Measurements from ENCODE around the gene CACNB2. TPM values are rescaled to one million over a fixed set of nuclear protein-coding genes. Genes with fewer than 3 reads are reported as not detected.
A peak's percentile ranks its signal among the peaks of the same experiment; 100 is the strongest.

CACNB2 gene
- total and polyA plus RNA-seq, 2 donors (not counting 3 experiments of a cell fraction or from before 2014, with no cell fraction given): not detected

DNA sequence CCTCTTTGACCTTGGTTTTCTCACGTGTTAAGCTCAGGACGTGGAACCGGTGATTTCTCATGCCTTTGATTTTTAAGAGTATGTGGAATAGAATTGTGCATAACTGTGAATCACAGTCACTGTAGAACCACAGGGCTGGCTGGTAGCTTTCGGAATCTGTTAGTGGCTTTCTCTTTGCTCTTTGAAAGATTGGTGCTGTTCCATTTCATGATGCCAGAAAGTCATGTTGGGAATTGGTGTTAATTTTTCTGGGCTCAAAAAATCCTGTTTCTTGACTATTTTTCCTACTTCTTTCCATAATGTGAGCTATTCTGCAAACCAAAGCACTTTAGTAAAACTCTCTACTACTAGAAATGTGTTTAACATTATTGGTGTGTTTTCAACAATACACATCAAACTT, 73.0 kb downstream of the CACNB2 start:
- ChIA-PET POLR2A (no interaction called here), CTCF (no interaction called here)
- Histone ChIP-seq H4K20me1 (replicated peaks; ENCODE audit: control insufficient read depth, extremely low read depth, insufficient read depth, low read length) (no peaks in the 10 kb centered on the region), H3K4me3 (replicated peaks in 1 of 3; ENCODE audit: insufficient read depth in 1 of 3, low read depth in 1 of 3, low read length in 3 of 3) (no peak overlapping the region), H3K9me1 (replicated peaks; ENCODE audit: control insufficient read depth, extremely low read depth, insufficient read depth, low read length) (no peaks in the 10 kb centered on the region), H3K27ac (ENCODE audit: insufficient read depth, low read depth, low read length) (no peak overlapping the region), H3K9ac (replicated peaks; ENCODE audit: extremely low read depth, insufficient read depth, low read length) (no peak overlapping the region), H3K36me3 (ENCODE audit: control insufficient read depth in 2 of 2, extremely low read depth in 1 of 2, insufficient read depth in 2 of 2, low read length in 2 of 2) (no peaks in the 10 kb centered on the region), H3K27me3 (ENCODE audit: control insufficient read depth in 2 of 2, insufficient read depth in 2 of 2, low read length in 2 of 2) (no peaks in the 10 kb centered on the region), H3K79me2 (ENCODE audit: control insufficient read depth, insufficient read depth, low read length) (no peaks in the 10 kb centered on the region), H3K4me2 (ENCODE audit: insufficient read depth, low read length) (no peak overlapping the region), H3K9me3 (replicated peaks; ENCODE audit: control insufficient read depth, insufficient read depth, low read length) (no peaks in the 10 kb centered on the region), H3K4me1 (ENCODE audit: control insufficient read depth, extremely low read depth, insufficient read depth, low read length) (no peaks in the 10 kb centered on the region), H2AFZ (ENCODE audit: low read depth, low read length) (no peak overlapping the region)
- intact Hi-C loops (cut with micrococcal nuclease) (no loop called here), dilution Hi-C loops (cut with MboI; ENCODE audit: extremely low pct_ligation_motif_present, low sequenced_read_pairs) (no loop called here)
- TF ChIP-seq, protein P1, sequence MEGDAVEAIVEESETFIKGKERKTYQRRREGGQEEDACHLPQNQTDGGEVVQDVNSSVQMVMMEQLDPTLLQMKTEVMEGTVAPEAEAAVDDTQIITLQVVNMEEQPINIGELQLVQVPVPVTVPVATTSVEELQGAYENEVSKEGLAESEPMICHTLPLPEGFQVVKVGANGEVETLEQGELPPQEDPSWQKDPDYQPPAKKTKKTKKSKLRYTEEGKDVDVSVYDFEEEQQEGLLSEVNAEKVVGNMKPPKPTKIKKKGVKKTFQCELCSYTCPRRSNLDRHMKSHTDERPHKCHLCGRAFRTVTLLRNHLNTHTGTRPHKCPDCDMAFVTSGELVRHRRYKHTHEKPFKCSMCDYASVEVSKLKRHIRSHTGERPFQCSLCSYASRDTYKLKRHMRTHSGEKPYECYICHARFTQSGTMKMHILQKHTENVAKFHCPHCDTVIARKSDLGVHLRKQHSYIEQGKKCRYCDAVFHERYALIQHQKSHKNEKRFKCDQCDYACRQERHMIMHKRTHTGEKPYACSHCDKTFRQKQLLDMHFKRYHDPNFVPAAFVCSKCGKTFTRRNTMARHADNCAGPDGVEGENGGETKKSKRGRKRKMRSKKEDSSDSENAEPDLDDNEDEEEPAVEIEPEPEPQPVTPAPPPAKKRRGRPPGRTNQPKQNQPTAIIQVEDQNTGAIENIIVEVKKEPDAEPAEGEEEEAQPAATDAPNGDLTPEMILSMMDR (IDR thresholded peaks at IDR 0.05; ENCODE audit: extremely low read depth in 1 of 2, insufficient read depth in 1 of 2, low read depth in 1 of 2, low read length in 2 of 2): no peak
- TF ChIP-seq, protein P2, sequence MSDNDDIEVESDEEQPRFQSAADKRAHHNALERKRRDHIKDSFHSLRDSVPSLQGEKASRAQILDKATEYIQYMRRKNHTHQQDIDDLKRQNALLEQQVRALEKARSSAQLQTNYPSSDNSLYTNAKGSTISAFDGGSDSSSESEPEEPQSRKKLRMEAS (IDR thresholded peaks at IDR 0.05; ENCODE audit: insufficient read depth, insufficient read length): no peak
- no peak for DNase-seq (ENCODE audit: low read depth, low spot score)
- no TSS peak for BruUV-seq (replicated peaks)
- FAIRE-seq: no peak

GRCh38 chr10:18214691-18215563, 74.7 kb downstream of the CACNB2 start:
- no TSS peak for BruUV-seq (replicated peaks)
- Histone ChIP-seq H3K9me3 (replicated peaks; ENCODE audit: control insufficient read depth, insufficient read depth, low read length) (no peaks in the 10 kb centered on the region), H3K9ac (replicated peaks; ENCODE audit: extremely low read depth, insufficient read depth, low read length) (no peak overlapping the region), H4K20me1 (replicated peaks; ENCODE audit: control insufficient read depth, extremely low read depth, insufficient read depth, low read length) (no peaks in the 10 kb centered on the region), H3K36me3 (ENCODE audit: control insufficient read depth in 2 of 2, extremely low read depth in 1 of 2, insufficient read depth in 2 of 2, low read length in 2 of 2) (no peaks in the 10 kb centered on the region), H3K9me1 (replicated peaks; ENCODE audit: control insufficient read depth, extremely low read depth, insufficient read depth, low read length) (no peaks in the 10 kb centered on the region), H3K4me3 (replicated peaks in 1 of 3; ENCODE audit: insufficient read depth in 1 of 3, low read depth in 1 of 3, low read length in 3 of 3) (no peak overlapping the region), H3K4me2 (ENCODE audit: insufficient read depth, low read length) (no peak overlapping the region), H2AFZ (ENCODE audit: low read depth, low read length) (no peak overlapping the region), H3K27me3 (ENCODE audit: control insufficient read depth in 2 of 2, insufficient read depth in 2 of 2, low read length in 2 of 2) (no peaks in the 10 kb centered on the region), H3K27ac (ENCODE audit: insufficient read depth, low read depth, low read length) (no peak overlapping the region), H3K4me1 (ENCODE audit: control insufficient read depth, extremely low read depth, insufficient read depth, low read length) (no peaks in the 10 kb centered on the region), H3K79me2 (ENCODE audit: control insufficient read depth, insufficient read depth, low read length) (no peaks in the 10 kb centered on the region)
- dilution Hi-C loops (cut with MboI; ENCODE audit: extremely low pct_ligation_motif_present, low sequenced_read_pairs) (no loop called here), intact Hi-C loops (cut with micrococcal nuclease) (loop anchor here (1.0 to 2.0 kb wide), 4 partner anchors 305 to 608 kb away; no protein-coding TSS in a partner anchor)
- ChIA-PET CTCF (no interaction called here), POLR2A (no interaction called here)
- DNase-seq (ENCODE audit: low read depth, low spot score) (peak; percentile 55), FAIRE-seq (peak; percentile 49)
- TF ChIP-seq, protein P1 (IDR thresholded peaks at IDR 0.05; ENCODE audit: extremely low read depth in 1 of 2, insufficient read depth in 1 of 2, low read depth in 1 of 2, low read length in 2 of 2): peak; percentile 47 to 65
- no peak for TF ChIP-seq EZH2 (IDR thresholded peaks at IDR 0.05; ENCODE audit: borderline replicate concordance, low read depth, low read length, severe bottlenecking)

All from endothelial cell of umbilical vein (primary cell).